GM23338 (cell line): ENCODE results near the gene UNK. TPM values are rescaled to one million over a fixed set of nuclear protein-coding genes. Genes with fewer than 3 reads are reported as not detected.

ENCODE experiments used
- ATAC-seq: fragments of 200-7000 bp; cut with Tn5 transposase; 3 replicates; pipeline ENCODE4 v1.9.1; 2020
- DNase-seq: peaks from one replicate; pipeline ENCODE4 v3.0.0-alpha.2; 2015; ENCODE audit warnings: low spot score
- H2AFZ ChIP-seq: fragments of 200-600 bp; sonication (generic); 2 replicates; pipeline ENCODE4 v1.8.0; 2016; ENCODE audit warnings: antibody characterized with exemption, mild to moderate bottlenecking, moderate library complexity
- H3F3A ChIP-seq: fragments of 200-600 bp; sonication (generic); replicated peaks from 2 replicates; pipeline ENCODE4 v1.8.0; 2017; ENCODE audit warnings: antibody characterized with exemption, mixed run types, low read depth
- H3K27ac ChIP-seq: fragments of 200-600 bp; sonication (generic); 2 replicates; pipeline ENCODE4 v1.6.1; 2016; ENCODE audit warnings: low read depth
- H3K27me3 ChIP-seq: fragments of 200-600 bp; sonication (generic); 2 replicates; pipeline ENCODE4 v1.8.0; 2016; ENCODE audit warnings: mild to moderate bottlenecking, mixed run types, moderate library complexity; ENCODE audit not compliant: insufficient read depth
- H3K36me3 ChIP-seq: fragments of 200-600 bp; sonication (generic); 2 replicates; pipeline ENCODE4 v1.8.0; 2016; ENCODE audit warnings: mild to moderate bottlenecking; ENCODE audit not compliant: insufficient read depth
- H3K4me1 ChIP-seq: fragments of 200-600 bp; sonication (generic); 2 replicates; pipeline ENCODE4 v1.8.0; 2016; ENCODE audit warnings: mild to moderate bottlenecking, moderate library complexity; ENCODE audit not compliant: insufficient read depth
- H3K4me2 ChIP-seq: fragments of 200-600 bp; sonication (generic); 2 replicates; pipeline ENCODE4 v1.7.1; 2017; ENCODE audit warnings: mixed run types
- H3K4me3 ChIP-seq: fragments of 200-600 bp; sonication (generic); 2 replicates; pipeline ENCODE4 v1.6.1; 2016; ENCODE audit warnings: mixed run types
- H3K79me2 ChIP-seq: fragments of 200-600 bp; sonication (generic); replicated peaks from 2 replicates; pipeline ENCODE4 v1.8.0; 2017; ENCODE audit warnings: mild to moderate bottlenecking; ENCODE audit not compliant: insufficient read depth
- H3K9me2 ChIP-seq: fragments of 200-600 bp; sonication (generic); 2 replicates; pipeline ENCODE4 v1.8.0; 2017; ENCODE audit not compliant: insufficient read depth
- H4K20me1 ChIP-seq: fragments of 200-600 bp; sonication (generic); replicated peaks from 2 replicates; pipeline ENCODE4 v1.8.0; 2017; ENCODE audit warnings: mild to moderate bottlenecking; ENCODE audit not compliant: insufficient read depth
- H3K27ac Mint-ChIP-seq: 2 replicates; pipeline ENCODE4 v1.8.0; 2020; ENCODE audit warnings: inconsistent platforms, mild to moderate bottlenecking, moderate library complexity, mixed read lengths
- H3K27me3 Mint-ChIP-seq: 3 replicates; pipeline ENCODE4 v1.8.0; 2022; ENCODE audit warnings: low read depth, mild to moderate bottlenecking, moderate library complexity, mixed read lengths, inconsistent platforms; ENCODE audit not compliant: insufficient read depth, poor library complexity
- H3K36me3 Mint-ChIP-seq: 3 replicates; pipeline ENCODE4 v1.8.0; 2021; ENCODE audit warnings: low read depth, mild to moderate bottlenecking, inconsistent platforms, moderate library complexity, mixed read lengths
- H3K4me1 Mint-ChIP-seq: 3 replicates; pipeline ENCODE4 v1.8.0; 2020; ENCODE audit warnings: mild to moderate bottlenecking, inconsistent platforms, mixed read lengths
- H3K4me3 Mint-ChIP-seq: 3 replicates; pipeline ENCODE4 v1.8.0; 2021; ENCODE audit warnings: moderate library complexity, mild to moderate bottlenecking, inconsistent platforms, mixed read lengths
- H3K9me3 Mint-ChIP-seq: 3 replicates; pipeline ENCODE4 v1.8.0; 2020; ENCODE audit warnings: moderate library complexity, mild to moderate bottlenecking, inconsistent platforms, mixed read lengths
- CREB1 ChIP-seq: fragments of 250-450 bp; sonication (Bioruptor Pico); IDR thresholded peaks from 2 replicates; pipeline ENCODE4 v1.5.0; 2020; ENCODE audit warnings: low read depth, mild to moderate bottlenecking, moderate library complexity
- EZH2 ChIP-seq: fragments of 200-600 bp; sonication (generic); IDR thresholded peaks from one replicate; pipeline ENCODE4 v1.8.0; 2017; ENCODE audit warnings: antibody characterized with exemption, mild to moderate bottlenecking, low read depth; ENCODE audit not compliant: unreplicated experiment
- EZH2phosphoT487 ChIP-seq: fragments of 200-600 bp; sonication (generic); IDR thresholded peaks from one replicate; pipeline ENCODE4 v1.8.1; 2018; ENCODE audit warnings: antibody characterized with exemption; ENCODE audit not compliant: unreplicated experiment
- JUNB ChIP-seq: IDR thresholded peaks from one replicate; pipeline ENCODE4 v1.6.1; 2016; ENCODE audit warnings: antibody characterized with exemption; ENCODE audit not compliant: unreplicated experiment
- NANOG ChIP-seq: IDR thresholded peaks from 2 replicates; pipeline ENCODE4 v1.6.1; 2016; ENCODE audit warnings: antibody characterized with exemption, borderline replicate concordance
- POLR2AphosphoS5 ChIP-seq: IDR thresholded peaks from 2 replicates; pipeline ENCODE4 v1.6.1; 2016; ENCODE audit warnings: antibody characterized with exemption, low read depth
- STAT1 ChIP-seq: IDR thresholded peaks from one replicate; pipeline ENCODE4 v1.6.1; 2016; ENCODE audit warnings: antibody characterized with exemption; ENCODE audit not compliant: unreplicated experiment
- ZNF331 ChIP-seq: fragments of 250-450 bp; sonication (Bioruptor Pico); IDR thresholded peaks from 2 replicates; pipeline ENCODE4 v1.5.0; 2020; ENCODE audit warnings: low read depth, mild to moderate bottlenecking, moderate library complexity
- polyA plus RNA-seq: library from polyadenylated mRNA; unstranded; fragments of >200 nt; fragmentation: Nextera tagmentation; extraction: Ambion mirVana; gene quantifications from 2 replicates; pipeline ENCODE4 v1.2.1, GENCODE V29; 2016
- total RNA-seq: library from RNA; depleted of rRNA; stranded (reverse); fragments of >200 nt; shearing (Covaris generic); gene quantifications from 2 replicates; pipeline ENCODE4 v1.2.3, GENCODE V29; 2014
- TF ChIP-seq, protein P1 (sequence below): IDR thresholded peaks from one replicate; pipeline ENCODE4 v1.6.1; 2018; ENCODE audit warnings: antibody characterized with exemption; ENCODE audit not compliant: unreplicated experiment
- TF ChIP-seq, protein P2 (sequence below): IDR thresholded peaks from 2 replicates; pipeline ENCODE4 v1.6.1; 2016; ENCODE audit warnings: antibody characterized with exemption

The UNK gene
- total and polyA plus RNA-seq, 2 experiments from 2014 or later, result 21.8 to 65.2 TPM

DNA sequence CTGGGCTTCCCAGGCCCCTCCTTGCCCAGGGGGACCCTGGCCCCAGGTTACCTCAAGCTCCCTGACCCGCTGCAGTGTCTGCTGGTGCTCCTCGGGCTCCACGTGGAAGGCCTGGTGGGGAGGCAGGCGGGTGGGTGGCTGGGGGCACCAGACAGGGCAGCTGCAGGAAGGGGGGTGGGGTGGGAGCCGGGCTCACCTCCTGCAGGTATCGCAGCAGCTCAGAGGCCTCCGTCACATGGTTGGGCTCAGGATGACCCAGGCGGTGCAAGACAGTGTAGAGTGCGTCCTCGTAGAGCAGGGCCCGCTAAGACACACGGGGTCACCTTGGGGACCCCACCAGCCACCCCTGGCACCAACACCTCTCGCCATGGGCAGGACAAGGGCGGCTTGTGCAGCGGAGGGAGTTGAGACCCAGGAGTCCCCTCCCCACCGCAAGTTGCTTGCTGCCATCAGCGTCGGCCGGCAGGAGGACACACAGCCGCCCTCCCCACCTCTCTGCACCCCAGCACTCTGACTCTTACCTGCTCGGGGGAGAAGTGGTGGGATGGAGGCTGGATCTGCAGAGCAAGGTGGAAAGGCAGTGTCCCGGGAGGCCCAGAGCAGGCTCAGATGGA is 58.5 kb downstream of the UNK start:
- Histone ChIP-seq H4K20me1 (no peaks in the 10 kb centered on the region), H3K4me1 (peaks cover 10% of the 10 kb centered on the region), H3K27ac (no peak overlapping the region), H3K4me3 (no peak overlapping the region), H3K9me2 (no peaks in the 10 kb centered on the region), H3K27me3 (no peaks in the 10 kb centered on the region), H3F3A (0 out of 2 replicates have a peak, but pooled peaks cover 7% of the 10 kb centered on the region), H3K36me3 (0 out of 2 replicates have a peak, but pooled peaks cover 8% of the 10 kb centered on the region), H2AFZ (no peak overlapping the region), H3K4me2 (no peak overlapping the region), H3K79me2 (no peaks in the 10 kb centered on the region)
- no peaks in the 10 kb centered on the region for H3K9me3 Mint-ChIP-seq
- H3K36me3 Mint-ChIP-seq, result peaks cover 23% of the 10 kb centered on the region
- peaks cover 8% of the 10 kb centered on the region; the same call in 2 of the 3 replicates for H3K4me1 Mint-ChIP-seq
- no peak for TF ChIP-seq NANOG
- TF ChIP-seq CREB1, result no peak
- TF ChIP-seq, protein P1, sequence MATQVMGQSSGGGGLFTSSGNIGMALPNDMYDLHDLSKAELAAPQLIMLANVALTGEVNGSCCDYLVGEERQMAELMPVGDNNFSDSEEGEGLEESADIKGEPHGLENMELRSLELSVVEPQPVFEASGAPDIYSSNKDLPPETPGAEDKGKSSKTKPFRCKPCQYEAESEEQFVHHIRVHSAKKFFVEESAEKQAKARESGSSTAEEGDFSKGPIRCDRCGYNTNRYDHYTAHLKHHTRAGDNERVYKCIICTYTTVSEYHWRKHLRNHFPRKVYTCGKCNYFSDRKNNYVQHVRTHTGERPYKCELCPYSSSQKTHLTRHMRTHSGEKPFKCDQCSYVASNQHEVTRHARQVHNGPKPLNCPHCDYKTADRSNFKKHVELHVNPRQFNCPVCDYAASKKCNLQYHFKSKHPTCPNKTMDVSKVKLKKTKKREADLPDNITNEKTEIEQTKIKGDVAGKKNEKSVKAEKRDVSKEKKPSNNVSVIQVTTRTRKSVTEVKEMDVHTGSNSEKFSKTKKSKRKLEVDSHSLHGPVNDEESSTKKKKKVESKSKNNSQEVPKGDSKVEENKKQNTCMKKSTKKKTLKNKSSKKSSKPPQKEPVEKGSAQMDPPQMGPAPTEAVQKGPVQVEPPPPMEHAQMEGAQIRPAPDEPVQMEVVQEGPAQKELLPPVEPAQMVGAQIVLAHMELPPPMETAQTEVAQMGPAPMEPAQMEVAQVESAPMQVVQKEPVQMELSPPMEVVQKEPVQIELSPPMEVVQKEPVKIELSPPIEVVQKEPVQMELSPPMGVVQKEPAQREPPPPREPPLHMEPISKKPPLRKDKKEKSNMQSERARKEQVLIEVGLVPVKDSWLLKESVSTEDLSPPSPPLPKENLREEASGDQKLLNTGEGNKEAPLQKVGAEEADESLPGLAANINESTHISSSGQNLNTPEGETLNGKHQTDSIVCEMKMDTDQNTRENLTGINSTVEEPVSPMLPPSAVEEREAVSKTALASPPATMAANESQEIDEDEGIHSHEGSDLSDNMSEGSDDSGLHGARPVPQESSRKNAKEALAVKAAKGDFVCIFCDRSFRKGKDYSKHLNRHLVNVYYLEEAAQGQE, result no peak
- TF ChIP-seq POLR2AphosphoS5, result no peak
- TF ChIP-seq EZH2phosphoT487, result no peak
- TF ChIP-seq, protein P2, sequence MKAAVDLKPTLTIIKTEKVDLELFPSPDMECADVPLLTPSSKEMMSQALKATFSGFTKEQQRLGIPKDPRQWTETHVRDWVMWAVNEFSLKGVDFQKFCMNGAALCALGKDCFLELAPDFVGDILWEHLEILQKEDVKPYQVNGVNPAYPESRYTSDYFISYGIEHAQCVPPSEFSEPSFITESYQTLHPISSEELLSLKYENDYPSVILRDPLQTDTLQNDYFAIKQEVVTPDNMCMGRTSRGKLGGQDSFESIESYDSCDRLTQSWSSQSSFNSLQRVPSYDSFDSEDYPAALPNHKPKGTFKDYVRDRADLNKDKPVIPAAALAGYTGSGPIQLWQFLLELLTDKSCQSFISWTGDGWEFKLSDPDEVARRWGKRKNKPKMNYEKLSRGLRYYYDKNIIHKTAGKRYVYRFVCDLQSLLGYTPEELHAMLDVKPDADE, result no peak
- TF ChIP-seq EZH2, result no peak
- no peak for TF ChIP-seq JUNB
- TF ChIP-seq ZNF331, result no peak
- TF ChIP-seq STAT1, result no peak
- H3K27ac Mint-ChIP-seq, result no peak overlapping the region
- peaks cover 5% of the 10 kb centered on the region for H3K27me3 Mint-ChIP-seq
- no peak for ATAC-seq
- no peak overlapping the region for H3K4me3 Mint-ChIP-seq
- no peak for DNase-seq
